Uterus (tissue), 4 donors: ENCODE data around the gene TIMM22. TPM values are rescaled to one million over a fixed set of nuclear protein-coding genes. Genes with fewer than 3 reads are reported as not detected.

ENCODE experiments used
- DNase-seq, 2 donors: peaks; one replicate each; pipeline ENCODE4 v3.0.0-alpha.2; 2019 to 2020
- H3K27ac ChIP-seq, 2 donors: fragments of 200-600 bp; sonication (generic); 1 replicate in 1 of 2; 2 replicates in 1 of 2; pipeline ENCODE4 v1.5.1; 2016 to 2018
- H3K27me3 ChIP-seq, 2 donors: fragments of 200-600 bp; sonication (generic); one replicate each; pipeline ENCODE4 v1.5.1; 2018 to 2019; ENCODE audit warnings: control low read depth in 1 of 2
- H3K36me3 ChIP-seq, 2 donors: fragments of 200-600 bp; sonication (generic); one replicate each; pipeline ENCODE4 v1.5.1; 2019; ENCODE audit warnings: control low read depth in 1 of 2
- H3K4me1 ChIP-seq, 2 donors: fragments of 200-600 bp; sonication (generic); one replicate each; pipeline ENCODE4 v1.5.1; 2018 to 2019; ENCODE audit warnings: control low read depth in 1 of 2
- H3K4me3 ChIP-seq, 2 donors: fragments of 200-600 bp; sonication (generic); 1 replicate in 1 of 2; 2 replicates in 1 of 2; pipeline ENCODE4 v1.5.1; 2018 to 2019; ENCODE audit warnings: mild to moderate bottlenecking in 1 of 2
- H3K9me3 ChIP-seq, 2 donors: fragments of 200-600 bp; sonication (generic); one replicate each; pipeline ENCODE4 v1.5.1; 2019; ENCODE audit warnings: control low read depth in 1 of 2
- POLR2A ChIP-seq, 2 donors: fragments of 450-650 bp; IDR thresholded peaks; one replicate each; pipeline ENCODE4 v1.6.1; 2016; ENCODE audit warnings: antibody characterized with exemption in 2 of 2, mild to moderate bottlenecking in 1 of 2, moderate library complexity in 1 of 2
- intact Hi-C: fragments of 100-400 bp; cut with DNase I; formaldehyde crosslinking; loops from one replicate; pipeline ENCODE4 v1.15.1; 2023; ENCODE audit warnings: low total_unique reads
- total RNA-seq, 4 donors: library from RNA; depleted of rRNA in 3 of 4; stranded (reverse); fragments of >200 nt in 3 of 4; gene quantifications; one replicate each; pipeline versions ENCODE4 v1.1.0 to v1.2.4, GENCODE V29; 2014 to 2023
- TF ChIP-seq, protein P1 (sequence below), 4 experiments: fragments of 200-600 bp in 2 of 4; fragments of 450-650 bp in 2 of 4; sonication (generic) in 2 of 4; IDR thresholded peaks; one replicate each; pipeline ENCODE4 v1.5.1; 2016 to 2019; ENCODE audit warnings: antibody characterized with exemption in 4 of 4, mild to moderate bottlenecking in 2 of 4, moderate library complexity in 1 of 4
- donor health status: DM: yes; HTN: yes; CAD: no.

The TIMM22 gene
- total RNA-seq, 4 donors from 2014 or later = 5.1 to 17.1 (median 10.8) TPM

GRCh38 chr17:1029922-1030644 lies 33.2 kb downstream of the TIMM22 start:
- H3K4me3 ChIP-seq = no peak overlapping the region
- peaks cover 0 to 9% of the 10 kb centered on the region in 2 donors for H3K4me1 ChIP-seq
- no peak for TF ChIP-seq POLR2A (IDR thresholded peaks at IDR 0.05)
- TF ChIP-seq, protein P1, sequence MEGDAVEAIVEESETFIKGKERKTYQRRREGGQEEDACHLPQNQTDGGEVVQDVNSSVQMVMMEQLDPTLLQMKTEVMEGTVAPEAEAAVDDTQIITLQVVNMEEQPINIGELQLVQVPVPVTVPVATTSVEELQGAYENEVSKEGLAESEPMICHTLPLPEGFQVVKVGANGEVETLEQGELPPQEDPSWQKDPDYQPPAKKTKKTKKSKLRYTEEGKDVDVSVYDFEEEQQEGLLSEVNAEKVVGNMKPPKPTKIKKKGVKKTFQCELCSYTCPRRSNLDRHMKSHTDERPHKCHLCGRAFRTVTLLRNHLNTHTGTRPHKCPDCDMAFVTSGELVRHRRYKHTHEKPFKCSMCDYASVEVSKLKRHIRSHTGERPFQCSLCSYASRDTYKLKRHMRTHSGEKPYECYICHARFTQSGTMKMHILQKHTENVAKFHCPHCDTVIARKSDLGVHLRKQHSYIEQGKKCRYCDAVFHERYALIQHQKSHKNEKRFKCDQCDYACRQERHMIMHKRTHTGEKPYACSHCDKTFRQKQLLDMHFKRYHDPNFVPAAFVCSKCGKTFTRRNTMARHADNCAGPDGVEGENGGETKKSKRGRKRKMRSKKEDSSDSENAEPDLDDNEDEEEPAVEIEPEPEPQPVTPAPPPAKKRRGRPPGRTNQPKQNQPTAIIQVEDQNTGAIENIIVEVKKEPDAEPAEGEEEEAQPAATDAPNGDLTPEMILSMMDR (IDR thresholded peaks at IDR 0.05) = no peak
- intact Hi-C loops = no loop called here
- H3K36me3 ChIP-seq = no peaks in the 10 kb centered on the region
- DNase-seq = no peak
- H3K27me3 ChIP-seq = no peaks in the 10 kb centered on the region
- H3K9me3 ChIP-seq = no peaks in the 10 kb centered on the region
- H3K27ac ChIP-seq = peak overlapping the region; percentile 55 to 68

DNA sequence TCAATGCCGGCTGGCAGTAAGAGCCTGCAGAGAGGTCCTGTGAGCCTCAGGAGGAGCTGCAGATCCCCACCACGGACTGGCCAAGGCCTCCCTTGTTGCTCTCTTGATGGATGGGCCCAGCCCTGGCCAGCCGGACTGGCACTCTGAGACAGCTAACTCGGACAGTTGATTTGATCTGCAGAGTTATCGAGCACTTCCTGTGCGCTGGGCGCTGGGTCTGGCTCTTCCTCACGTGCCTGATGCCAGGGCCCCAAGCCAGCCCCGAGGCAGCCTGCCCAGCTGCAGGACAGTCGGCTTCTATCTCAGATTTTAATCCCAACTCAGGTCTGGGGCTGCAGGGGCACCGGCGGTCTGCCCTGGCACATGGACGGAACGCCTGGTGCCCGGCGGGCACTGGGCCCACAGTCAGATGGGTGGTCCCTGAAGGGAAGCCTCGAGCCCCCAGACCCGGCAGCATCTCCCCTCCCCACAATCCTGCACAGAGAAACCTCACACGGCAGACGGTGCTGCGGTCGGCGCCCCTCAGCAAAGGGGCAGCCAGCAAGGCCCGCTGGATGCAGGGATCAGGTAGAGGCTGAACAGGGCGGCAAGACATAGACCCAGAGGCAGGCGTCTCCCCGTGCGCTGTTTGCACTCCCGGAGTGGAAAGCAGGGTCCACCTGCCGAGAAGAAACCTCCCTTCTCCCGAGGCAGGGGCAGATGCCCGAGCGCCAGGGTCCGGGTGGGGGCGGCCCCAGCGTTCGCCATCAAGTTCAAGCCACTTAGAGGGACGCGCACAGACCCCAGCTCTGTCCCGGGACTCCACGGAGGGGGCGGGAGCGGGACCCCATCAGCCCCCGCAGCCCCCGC lies 34.0 kb downstream of the TIMM22 start:
- Histone ChIP-seq H3K27ac (peak overlapping the region; percentile 55 to 68), H3K27me3 (no peaks in the 10 kb centered on the region), H3K9me3 (no peaks in the 10 kb centered on the region), H3K4me3 (peak overlapping the region; percentile 19 to 46), H3K36me3 (no peaks in the 10 kb centered on the region), H3K4me1 (peaks cover 0 to 9% of the 10 kb centered on the region in 2 donors)
- no peak for TF ChIP-seq POLR2A (IDR thresholded peaks at IDR 0.05)
- TF ChIP-seq, protein P1 (IDR thresholded peaks at IDR 0.05) = no peak
- intact Hi-C loops = no loop called here
- peak; percentile 42 to 54 for DNase-seq

- intact Hi-C loops = no loop called here
- Histone ChIP-seq H3K4me1 (peaks cover 0 to 9% of the 10 kb centered on the region in 2 donors), H3K4me3 (peak overlapping the region; percentile 19 to 46)
These were observed 34.8 kb downstream of the TIMM22 start for GRCh38 chr17:1031711-1032110.

DNA sequence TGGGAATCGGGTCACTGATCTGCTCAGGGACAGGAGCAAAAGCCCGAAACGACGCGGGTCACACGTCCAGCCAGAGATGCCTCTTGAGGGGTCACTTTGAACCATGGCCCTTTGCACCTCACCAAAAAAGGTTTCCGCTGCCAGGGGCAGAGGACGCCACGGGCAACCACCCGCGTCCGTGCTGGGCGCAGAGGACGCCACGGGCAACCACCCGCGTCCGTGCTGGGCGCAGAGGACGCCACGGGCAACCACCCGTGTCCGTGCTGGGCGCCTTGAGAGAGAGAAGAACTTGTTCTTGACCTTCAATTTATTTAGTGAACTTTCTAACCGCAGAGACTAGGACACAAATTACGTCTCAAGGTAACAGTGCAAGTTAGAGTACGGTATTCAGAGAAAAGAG lies 35.5 kb downstream of the TIMM22 start:
- no peak for DNase-seq
- Histone ChIP-seq H3K27me3 (no peaks in the 10 kb centered on the region), H3K27ac (no peak overlapping the region), H3K4me1 (peaks cover 0 to 9% of the 10 kb centered on the region in 2 donors), H3K36me3 (no peaks in the 10 kb centered on the region), H3K9me3 (no peaks in the 10 kb centered on the region), H3K4me3 (no peak overlapping the region)
- intact Hi-C loops = no loop called here
- TF ChIP-seq, protein P1 (IDR thresholded peaks at IDR 0.05) = no peak
- TF ChIP-seq POLR2A (IDR thresholded peaks at IDR 0.05) = no peak

More at GRCh38 chr17:1031711-1032110, 34.8 kb downstream of the TIMM22 start:
- H3K36me3 ChIP-seq = no peaks in the 10 kb centered on the region
- H3K27me3 ChIP-seq = no peaks in the 10 kb centered on the region
- DNase-seq = peak; percentile 76 to 78
- no peaks in the 10 kb centered on the region for H3K9me3 ChIP-seq
- peak overlapping the region; percentile 55 to 68 for H3K27ac ChIP-seq
- TF ChIP-seq, protein P1 (IDR thresholded peaks at IDR 0.05) = no peak
- no peak for TF ChIP-seq POLR2A (IDR thresholded peaks at IDR 0.05)

- Histone ChIP-seq H3K4me1 (peaks cover 0 to 9% of the 10 kb centered on the region in 2 donors), H3K27me3 (no peaks in the 10 kb centered on the region), H3K27ac (no peak overlapping the region), H3K36me3 (no peaks in the 10 kb centered on the region), H3K4me3 (no peak overlapping the region), H3K9me3 (no peaks in the 10 kb centered on the region)
- DNase-seq = no peak
- TF ChIP-seq, protein P1 (IDR thresholded peaks at IDR 0.05) = no peak
- no peak for TF ChIP-seq POLR2A (IDR thresholded peaks at IDR 0.05)
- intact Hi-C loops = no loop called here
These were observed 36.6 kb downstream of the TIMM22 start for GRCh38 chr17:1033503-1033902.
